Esophagus muscularis mucosa (tissue), 3 donors: ENCODE measurements around the gene GALNS.

Experiments
- POLR2A ChIP-seq: fragments of 450-650 bp; IDR thresholded peaks from one replicate; pipeline ENCODE4 v1.6.1; 2017; ENCODE audit warnings: antibody characterized with exemption, moderate library complexity, mild to moderate bottlenecking, low read depth
- TF ChIP-seq, protein P1 (sequence below), 3 experiments: fragments of 200-600 bp in 2 of 3; fragments of 450-650 bp in 1 of 3; sonication (generic) in 2 of 3; IDR thresholded peaks; one replicate each; pipeline ENCODE4 v1.5.1; 2017 to 2019; ENCODE audit warnings: antibody characterized with exemption in 3 of 3, mild to moderate bottlenecking in 2 of 3, moderate library complexity in 1 of 3

DNA sequence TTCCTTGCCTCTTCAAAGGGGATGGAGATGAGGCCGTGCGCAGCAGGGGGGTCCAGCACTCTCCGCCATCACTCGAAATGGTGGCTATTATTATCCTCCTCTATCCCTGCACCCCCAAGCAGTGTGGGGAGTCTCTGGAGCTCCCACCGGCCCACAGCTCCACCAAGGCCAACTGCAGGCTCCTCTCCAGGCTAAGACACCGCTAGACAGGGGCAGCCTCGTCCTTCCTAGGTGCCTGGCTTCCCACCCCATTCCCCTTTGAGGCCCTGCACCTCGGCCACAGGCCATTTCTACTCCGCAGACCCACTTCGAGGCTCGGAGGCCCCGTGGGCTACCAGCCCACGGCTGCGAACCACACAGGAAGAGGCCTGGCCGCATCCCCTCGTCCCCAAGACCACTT is 49.3 kb upstream of the GALNS start:
- TF ChIP-seq, protein P1, sequence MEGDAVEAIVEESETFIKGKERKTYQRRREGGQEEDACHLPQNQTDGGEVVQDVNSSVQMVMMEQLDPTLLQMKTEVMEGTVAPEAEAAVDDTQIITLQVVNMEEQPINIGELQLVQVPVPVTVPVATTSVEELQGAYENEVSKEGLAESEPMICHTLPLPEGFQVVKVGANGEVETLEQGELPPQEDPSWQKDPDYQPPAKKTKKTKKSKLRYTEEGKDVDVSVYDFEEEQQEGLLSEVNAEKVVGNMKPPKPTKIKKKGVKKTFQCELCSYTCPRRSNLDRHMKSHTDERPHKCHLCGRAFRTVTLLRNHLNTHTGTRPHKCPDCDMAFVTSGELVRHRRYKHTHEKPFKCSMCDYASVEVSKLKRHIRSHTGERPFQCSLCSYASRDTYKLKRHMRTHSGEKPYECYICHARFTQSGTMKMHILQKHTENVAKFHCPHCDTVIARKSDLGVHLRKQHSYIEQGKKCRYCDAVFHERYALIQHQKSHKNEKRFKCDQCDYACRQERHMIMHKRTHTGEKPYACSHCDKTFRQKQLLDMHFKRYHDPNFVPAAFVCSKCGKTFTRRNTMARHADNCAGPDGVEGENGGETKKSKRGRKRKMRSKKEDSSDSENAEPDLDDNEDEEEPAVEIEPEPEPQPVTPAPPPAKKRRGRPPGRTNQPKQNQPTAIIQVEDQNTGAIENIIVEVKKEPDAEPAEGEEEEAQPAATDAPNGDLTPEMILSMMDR (IDR thresholded peaks at IDR 0.05): no peak
- TF ChIP-seq POLR2A: no peak
